HG02938 (cell line): Measurements from ENCODE around the gene ZNF488.

Experiments
- ATAC-seq: cut with Tn5 transposase; IDR thresholded peaks from one replicate; pipeline ENCODE4 v1.9.1; 2021; ENCODE audit warnings: mild to moderate bottlenecking, moderate library complexity; ENCODE audit not compliant: unreplicated experiment

Gene ZNF488

DNA sequence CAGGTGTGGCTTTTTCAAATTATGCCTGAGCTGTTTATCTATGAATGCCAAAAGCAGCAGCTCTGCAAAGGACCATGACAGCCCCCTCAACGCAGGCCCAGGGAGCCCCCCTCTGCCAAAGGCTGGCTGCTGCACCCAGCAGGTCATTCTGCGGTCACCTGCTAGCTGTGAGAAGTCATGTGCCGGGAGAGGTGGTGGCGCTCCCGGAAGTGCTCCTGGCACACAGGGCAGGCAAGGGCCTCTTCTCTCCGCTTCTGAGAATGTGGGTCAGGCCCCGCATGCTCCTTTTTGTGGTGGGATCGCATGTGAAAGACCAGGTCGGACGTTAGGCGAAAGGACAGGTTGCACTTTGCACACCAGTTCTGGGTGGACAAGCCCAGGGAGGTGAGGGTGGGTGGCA, 16.4 kb downstream of the ZNF488 start:
- no peak for ATAC-seq

DNA sequence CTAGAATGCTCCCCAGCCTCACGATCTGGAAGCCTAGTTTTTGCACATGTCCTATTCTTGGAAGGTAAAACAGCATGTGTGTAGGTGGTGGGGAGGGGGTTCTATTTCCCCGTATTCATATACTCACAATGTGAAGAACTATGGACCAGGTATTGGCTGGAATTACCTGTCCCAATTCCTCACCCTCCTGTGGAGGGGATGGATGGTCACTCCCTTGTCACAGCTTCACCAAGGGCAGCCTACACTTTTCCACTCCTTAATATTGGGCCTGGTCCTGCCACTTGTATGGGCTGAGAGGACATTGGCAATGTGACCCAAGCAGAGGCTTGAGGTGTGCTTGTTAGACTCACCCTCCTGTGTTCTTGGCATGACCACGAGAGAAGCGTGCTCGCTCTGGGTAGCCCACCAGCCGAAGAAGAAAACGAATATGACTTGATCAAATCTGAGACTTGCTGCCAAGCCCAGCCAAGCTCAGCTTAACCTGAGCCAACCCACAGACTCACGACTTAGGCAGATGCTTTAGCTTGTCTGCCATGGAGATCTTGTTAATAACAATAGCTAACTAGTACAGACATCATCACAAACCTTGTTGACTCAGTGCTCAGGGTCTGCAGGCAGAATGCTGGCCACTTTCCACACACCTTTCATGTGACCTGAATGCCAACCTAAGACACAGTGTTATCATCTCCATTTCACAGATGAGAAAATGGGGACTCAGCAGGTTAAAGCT, 17.2 kb downstream of the ZNF488 start:
- no peak for ATAC-seq

DNA sequence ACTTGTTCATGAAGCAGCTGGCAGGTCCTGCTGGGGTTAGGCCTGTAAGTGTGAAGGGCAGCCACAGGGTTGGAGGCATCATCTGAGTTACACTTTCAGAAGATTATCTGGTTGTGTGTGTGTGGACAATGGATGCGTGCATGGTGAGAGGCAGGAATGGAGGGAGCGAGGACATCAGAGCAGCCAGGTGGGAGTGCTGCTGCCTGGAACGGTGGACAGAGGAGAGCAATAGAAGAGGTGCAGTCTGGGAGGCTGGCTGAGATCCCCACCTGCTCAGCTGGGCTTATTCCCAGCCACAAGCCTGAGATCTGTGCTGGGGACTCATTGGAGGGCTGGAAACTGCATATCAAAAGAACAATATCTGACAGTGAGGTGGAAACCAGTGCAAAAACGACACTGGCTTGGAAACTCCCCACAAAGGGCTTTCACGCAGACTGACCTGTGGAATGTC, 17.9 kb downstream of the ZNF488 start:
- no peak for ATAC-seq

DNA sequence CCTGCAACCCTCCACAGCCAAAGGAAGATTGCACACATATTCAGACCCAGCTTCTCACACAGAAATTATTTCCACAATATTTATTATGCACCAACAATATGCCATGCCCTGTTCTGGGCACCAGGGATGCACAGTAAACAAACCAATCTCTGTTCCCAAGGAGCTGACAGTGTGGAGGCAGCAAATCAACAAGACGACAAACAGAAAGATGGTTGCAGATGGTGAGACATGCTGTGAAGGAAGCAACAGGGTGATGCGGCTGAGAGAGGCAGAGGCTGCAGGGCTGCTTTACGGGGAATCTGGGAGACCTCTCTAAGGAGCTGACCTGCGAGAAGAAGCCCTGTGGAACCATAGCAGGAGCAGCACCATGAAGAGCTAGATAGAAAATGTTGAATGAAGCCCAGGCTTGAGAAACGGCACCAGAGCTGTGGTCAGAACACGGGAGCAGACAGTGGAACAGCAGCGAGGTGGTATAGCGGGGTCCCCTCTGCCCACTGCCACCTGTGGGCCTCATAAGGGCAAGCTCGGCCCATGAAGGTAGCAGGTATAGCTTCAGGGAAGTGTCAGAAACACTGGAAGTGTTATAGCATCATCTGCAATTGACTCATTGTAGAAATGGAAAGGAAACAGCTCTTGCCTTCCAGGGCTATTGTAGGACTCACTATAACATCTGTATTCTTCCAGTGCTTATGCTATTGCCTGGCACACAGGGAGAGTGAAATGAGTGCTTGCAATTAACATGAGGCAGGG, 18.5 kb downstream of the ZNF488 start:
- ATAC-seq = no peak

DNA sequence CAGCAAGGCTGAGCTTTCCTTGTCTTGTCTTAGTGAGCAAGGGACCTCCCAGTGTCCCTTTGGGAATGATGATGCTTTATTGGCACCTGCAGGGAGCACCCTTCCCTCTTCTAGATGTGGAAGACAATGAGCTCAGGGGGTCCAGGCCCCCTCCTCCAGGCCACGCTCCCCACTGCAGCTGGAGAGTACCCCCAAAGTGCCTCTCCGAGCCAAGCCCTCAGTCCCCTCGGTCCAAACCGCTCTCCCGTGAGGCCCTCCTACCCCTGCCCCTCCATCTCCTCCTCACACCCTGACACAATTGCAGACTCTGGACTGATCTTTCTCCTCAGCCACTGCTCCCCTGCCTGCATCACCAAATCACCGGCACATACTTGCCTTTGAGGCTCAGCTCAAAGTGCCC, 19.2 kb downstream of the ZNF488 start:
- no peak for ATAC-seq

DNA sequence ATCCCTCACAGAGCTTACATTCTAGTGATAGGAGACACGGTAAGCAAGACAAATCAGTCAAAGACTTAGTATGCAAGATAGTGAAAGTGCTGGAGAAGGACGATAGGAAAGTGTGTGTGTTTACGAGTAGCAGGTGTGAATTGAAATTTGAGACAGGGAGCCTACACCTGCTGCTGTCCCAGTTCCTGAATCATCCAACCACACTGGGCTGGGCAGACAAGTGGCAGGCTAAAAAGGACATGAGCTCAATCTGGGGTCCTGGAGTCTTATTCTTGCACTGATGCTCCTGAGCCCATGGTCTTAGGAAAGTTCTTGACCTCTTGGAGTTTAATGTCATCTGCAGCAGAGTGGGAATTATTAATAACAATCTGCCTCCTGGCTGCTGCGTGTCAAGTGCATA, 19.7 kb downstream of the ZNF488 start:
- ATAC-seq = no peak

DNA sequence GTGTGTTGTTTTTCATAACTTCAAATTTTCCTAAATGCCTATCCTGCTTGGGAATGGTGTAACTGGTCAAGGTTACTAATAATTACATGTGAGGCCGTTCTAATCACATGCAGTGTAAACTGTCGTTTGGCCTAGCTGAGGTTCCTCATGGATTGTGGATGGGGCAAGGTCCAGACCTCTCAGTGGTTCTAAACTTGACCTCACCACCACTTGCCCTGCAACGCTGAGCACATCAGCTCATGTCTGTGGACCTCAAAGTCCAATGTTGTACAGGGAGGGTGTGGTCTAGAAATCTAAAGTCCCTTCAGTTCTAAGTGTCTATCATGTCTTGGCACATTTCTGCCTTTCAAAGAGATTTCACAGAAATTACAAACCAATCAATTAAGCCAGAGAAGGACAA, 20.3 kb downstream of the ZNF488 start:
- no peak for ATAC-seq

DNA sequence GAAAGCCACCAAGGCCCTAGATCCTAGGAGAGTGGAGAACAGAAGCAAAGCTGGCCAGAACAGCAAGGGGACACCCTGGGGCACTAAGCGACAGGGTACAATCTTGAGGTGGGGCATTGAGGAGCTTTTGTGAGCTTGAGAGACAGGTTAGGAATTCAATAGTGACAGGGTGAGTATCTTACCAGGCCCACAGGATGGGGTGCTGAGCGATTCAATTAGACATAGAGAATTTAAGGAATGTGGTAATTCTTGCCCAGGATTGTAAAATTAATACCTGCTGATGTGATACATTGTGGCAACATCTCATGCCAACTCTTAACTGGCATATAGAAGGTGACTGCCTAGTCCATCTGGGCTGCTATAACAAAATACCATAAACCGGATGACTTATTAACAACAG, 21.9 kb downstream of the ZNF488 start:
- no peak for ATAC-seq

DNA sequence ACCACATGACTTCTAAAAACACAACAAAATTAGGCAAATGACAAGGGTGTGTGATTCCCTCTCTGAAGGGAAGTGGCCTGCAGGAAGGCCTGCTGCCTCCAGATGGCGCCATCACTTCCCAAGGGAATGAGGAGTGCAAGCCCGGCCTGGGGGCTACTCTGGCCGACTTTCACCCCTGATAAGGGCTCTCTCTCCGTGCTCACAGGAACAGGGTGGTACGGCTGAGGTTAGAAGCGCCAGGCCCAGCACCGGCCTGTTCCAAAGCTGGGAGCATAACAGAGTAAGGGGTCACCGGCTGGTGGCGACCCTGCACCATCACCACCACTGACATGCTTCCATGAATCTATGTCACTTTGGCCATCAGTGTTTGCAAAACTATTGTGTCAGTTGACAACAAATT, 22.8 kb downstream of the ZNF488 start:
- ATAC-seq = no peak

DNA sequence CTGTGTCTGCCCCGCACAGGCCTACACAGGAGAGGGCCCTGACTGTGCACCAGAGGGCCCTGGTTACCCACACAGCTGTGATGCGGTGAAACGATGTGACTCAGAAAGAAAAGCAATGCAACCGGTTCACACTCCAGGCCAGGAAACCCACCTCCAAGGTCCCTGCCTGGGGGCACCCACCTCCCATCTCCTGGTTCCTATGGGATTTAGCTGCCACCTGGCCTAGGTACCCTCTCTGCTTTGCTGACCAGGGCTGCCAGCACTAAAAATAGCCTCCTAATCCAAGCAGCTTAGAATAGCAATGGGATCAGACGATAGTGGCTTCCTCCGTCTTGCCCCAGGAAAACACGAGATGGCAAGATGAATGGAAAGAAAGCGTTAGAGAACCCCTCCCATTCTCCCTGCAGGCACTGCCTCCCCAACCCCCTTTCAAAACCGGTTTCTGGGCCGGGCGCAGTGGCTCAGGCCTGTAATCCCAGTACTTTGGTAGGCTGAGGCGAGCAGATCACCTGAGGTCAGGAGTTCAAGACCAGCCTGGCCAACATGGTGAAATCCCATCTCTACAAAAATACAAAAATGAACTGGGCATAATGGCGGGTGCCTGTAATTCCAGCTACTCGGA, 23.6 kb downstream of the ZNF488 start:
- no peak for ATAC-seq

DNA sequence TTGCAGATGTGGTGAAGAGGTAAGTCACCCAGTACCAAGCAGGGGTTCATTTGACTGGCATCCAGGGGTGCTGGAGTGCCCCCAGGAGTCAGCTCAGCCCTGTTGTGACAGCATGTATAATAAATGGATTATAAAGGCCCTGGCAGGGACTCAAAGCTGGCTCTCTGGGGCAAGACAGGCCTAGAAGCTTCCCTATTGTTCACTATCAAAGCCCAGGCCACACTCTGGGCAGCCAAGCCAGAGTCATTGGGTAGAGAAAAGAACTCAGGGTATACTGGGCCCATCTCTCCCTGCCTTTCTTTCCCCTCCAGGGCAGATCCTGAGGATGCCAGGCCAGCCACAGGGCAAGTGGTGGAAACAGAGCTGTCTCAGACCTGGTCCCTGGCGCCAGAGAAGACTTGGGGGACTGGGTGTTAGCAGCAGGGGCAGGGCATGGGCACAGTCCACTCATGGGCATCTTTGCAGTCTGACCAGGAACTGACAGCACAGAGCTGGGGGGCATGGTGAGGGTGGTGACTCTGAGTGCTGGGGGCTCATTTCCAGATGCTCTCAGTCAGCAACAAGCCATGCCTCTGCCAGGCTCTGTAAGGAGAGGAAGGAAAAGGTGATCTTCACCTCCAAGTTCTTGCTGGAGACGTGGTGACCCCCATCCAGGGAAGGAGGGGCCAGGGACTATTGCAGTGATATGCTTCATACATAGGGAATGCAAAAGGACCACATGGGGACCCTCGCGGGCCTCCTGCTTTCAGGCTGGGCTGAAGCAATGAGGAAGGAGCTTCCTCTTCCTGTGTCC, 24.3 kb downstream of the ZNF488 start:
- ATAC-seq = no peak

DNA sequence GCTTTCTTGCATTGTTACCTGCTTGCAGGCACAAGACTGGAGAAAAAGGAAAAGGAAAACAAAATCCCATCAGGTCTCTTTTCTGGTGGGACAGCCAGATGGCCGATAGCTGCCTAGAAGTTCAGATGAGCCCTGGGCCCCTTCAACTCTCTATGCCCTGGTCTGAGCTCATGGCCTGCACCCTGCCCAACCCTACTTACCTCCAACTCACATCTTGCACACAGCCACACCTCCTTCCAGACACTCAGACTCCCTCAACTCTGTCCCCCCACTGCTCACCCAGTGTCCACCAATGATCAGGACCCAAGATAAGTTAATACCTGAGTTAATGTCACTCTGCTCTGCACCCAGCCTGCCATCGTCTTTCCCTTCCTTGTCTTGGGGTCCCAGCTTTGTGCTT, 25.0 kb downstream of the ZNF488 start:
- no peak for ATAC-seq

DNA sequence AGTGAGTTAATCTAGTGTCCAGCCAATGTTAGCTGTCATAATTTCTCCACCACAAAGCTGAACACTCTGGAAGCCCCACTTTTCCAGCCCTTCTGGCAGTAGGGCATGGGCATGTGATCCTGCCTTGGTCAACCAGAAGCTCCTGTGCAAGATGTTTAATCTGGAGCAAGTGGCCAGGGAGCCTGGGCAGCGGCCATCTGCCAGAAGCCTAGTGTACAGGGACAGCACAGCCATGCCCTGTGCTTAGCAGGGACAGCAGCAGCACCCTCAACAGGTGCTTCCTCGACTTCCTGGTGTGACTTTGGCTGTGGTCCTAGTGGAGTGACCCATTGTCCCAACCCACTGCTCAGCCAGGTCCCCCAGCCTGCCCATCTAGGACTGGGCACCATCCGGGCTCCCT, 25.6 kb downstream of the ZNF488 start:
- ATAC-seq = no peak

DNA sequence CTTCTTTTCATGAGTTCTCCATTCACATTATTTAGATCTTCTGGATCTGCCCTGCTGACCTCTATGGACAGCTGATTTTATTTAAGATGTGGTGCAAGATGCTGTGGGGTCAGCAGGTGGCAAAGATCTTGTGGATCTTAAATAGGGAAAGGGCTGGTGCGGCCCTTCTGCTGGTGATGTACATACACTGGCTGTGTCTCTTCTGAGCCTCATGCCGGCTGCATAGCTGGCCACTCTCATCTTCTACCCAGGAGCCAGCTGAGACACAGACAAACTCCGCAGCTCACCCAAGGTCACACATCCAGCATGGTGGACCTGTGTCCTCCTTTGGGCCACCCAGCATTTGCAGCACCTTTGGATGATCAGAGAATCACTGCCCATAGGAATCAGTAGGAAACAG, 26.2 kb downstream of the ZNF488 start:
- no peak for ATAC-seq

DNA sequence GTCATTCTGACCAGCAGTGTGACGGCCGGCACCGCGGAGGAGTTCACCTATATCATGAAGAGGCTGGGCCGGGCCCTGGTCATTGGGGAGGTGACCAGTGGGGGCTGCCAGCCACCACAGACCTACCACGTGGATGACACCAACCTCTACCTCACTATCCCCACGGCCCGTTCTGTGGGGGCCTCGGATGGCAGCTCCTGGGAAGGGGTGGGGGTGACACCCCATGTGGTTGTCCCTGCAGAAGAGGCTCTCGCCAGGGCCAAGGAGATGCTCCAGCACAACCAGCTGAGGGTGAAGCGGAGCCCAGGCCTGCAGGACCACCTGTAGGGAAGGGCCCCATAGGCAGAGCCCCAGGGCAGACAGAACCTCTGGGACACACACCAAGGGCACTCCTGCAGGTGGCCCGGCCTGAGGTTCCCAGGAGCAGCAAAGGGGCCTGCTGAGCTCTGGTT, 26.9 kb downstream of the ZNF488 start:
- ATAC-seq = no peak

DNA sequence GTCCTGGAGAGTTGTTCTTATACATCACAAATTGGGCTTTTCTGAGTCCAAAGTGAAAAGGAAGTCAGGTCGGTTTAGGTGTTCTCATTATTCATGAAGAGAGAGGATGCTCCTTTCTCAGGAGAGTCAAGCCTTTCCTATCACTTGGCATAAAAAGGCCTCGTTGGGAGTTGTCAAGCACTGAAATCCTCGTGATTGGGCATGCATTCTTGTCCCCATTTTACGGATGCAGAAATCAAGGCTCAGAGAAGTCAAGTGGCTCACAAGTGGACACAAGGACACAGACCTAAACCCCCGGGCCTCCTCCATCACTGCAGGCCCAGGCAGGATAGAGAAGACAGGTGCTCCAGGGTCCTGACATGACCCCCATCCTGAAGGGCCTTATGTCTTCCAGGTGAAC, 27.4 kb downstream of the ZNF488 start:
- no peak for ATAC-seq

DNA sequence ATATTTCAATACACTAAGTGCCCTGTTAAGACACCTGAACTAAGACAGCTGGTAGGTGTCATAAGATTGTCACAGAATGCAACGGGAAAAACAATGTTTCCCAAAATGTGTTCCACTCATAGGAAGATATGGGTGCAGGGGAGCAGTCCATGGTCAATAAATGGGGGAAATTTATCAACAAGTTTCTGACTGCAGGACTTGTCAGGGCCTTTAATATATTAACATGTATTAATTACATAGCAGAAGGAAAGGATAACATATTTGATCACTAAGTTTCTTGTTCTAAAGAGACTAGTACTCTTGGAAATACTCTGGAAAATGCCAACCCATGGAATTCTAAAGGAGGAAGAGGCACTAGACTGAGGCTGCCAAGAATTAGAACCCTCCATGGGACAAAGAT, 29.2 kb downstream of the ZNF488 start:
- no peak for ATAC-seq

DNA sequence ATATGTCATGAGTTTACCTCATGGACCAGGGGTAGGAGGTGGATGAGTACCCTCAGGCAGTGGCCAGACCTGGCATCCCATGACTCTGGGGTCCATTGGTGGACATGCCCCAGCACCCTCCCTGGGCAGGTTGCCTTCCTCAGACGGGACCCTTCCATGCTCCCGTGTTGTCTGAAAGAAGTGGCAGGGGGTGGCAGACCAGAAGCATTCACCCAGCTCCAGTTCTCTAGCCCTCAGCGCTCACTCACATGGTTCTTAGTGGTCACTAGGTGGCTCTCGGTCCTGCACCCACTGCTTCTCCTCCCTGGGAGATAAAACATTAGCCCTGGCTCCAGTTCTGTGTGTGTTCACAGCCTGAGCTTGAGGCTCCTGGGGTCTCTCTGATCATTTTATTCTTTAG, 29.9 kb downstream of the ZNF488 start:
- ATAC-seq = no peak

DNA sequence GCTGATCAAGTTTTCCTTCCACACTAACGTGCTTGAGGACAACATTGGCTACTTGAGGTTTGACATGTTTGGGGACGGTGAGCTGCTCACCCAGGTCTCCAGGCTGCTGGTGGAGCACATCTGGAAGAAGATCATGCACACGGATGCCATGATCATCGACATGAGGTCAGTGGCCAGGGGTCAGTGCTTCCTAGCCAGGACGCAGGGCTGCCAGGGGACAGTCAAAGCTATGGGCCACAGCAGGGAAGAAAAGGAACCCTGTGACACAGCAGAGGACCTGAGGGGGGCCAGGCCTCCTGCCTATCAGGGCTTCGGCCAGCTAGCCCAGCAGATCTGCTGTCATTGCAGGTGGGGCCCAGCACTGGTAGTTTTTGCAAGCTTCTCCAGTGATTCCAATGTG, 30.7 kb downstream of the ZNF488 start:
- no peak for ATAC-seq

DNA sequence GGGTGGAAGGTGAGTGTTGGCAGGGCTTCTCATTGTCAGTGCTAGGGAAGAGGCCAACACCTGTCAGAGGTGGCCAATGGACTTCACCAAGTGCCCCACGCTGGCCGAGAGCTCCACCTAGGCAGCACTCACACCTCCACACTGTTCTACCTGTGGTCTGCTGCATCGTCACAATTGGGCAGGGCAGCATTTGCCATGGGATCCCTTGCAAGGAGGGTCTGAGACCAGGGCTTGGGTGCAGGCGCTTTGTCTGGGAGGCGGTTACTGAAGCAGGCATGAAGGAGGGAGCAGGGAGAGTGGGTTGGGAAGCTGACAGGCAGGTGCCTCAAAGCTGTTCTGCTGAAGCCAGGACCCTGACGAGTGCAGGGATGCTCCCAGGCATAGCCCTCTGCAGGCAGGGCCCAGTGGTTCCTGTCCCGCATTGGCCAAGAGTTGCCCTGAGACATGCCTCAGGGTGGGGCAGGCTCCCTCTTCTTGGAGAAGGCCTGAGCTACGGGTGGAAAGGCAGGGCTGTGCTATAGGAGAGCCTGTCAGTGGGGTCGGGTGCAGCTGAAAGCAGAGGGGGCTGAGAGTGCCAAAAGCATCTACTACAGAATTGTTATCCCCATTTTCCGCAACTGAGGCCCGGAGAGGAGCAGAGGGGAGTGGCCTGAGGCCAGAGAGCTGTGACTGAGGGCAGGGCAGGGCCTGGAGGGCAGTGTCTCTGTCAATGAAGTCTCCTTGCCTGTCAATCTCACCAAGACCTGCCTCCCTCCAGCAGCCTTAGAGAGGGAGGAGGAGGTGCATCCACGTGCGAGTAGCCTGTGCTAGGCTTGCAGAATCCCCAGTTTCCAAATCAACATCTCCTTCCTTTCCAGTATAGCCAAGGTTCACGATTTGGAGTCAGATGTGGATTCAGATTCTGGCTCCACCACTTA, 31.9 kb downstream of the ZNF488 start:
- no peak for ATAC-seq
